NCI-H1092 treated with DMSO at 0.1 percent for 48 hours (cell line): ENCODE results near the gene PNPO.

Source experiments
- DNase-seq: peaks from one replicate; lab custom pipeline; 2025; lab: John Stamatoyannopoulos, UW

PNPO gene

DNA sequence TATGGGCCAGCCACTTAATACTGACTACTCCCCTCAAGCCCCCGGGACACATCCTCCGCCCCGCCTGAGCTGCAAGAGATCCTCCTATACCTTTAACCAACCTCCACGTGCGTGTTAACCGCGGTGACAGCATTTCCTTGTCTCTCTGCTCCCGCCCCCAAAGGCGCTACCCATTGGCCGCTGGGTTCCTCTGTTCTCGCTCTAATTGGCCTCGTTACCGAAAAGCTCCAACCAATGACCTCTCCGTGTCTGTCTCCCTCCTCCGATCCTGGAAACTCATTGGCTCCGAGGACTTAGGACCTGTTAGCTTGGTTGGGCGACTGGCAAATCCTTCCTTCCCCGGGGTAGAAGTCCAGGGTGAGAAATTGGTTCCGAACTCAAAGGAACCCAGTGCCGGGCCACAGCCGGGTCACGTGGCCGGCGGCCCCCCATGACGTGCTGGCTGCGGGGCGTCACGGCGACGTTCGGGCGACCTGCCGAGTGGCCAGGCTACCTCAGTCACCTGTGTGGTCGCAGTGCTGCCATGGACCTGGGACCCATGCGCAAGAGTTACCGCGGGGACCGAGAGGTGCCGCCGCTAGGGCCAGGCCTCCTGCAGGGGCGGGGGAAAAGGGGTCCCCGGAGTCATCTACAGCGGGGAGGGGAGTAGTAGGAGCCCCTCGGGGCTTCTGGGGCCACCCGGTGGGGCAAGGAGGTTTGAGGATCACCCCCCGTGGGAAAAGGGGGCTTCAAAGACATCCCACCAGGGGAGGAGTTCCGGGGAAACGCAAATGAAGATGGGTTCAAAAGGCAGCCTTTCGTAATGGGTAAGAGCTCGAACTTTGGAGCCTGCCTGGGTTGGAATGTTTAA lies at the start of gene PNPO:
PNPO (plus strand) TSS at position 326 of the 850 bp plus-strand sequence; CDS start at position 431, 105 bp downstream.
- peak; percentile 98 for DNase-seq

DNA sequence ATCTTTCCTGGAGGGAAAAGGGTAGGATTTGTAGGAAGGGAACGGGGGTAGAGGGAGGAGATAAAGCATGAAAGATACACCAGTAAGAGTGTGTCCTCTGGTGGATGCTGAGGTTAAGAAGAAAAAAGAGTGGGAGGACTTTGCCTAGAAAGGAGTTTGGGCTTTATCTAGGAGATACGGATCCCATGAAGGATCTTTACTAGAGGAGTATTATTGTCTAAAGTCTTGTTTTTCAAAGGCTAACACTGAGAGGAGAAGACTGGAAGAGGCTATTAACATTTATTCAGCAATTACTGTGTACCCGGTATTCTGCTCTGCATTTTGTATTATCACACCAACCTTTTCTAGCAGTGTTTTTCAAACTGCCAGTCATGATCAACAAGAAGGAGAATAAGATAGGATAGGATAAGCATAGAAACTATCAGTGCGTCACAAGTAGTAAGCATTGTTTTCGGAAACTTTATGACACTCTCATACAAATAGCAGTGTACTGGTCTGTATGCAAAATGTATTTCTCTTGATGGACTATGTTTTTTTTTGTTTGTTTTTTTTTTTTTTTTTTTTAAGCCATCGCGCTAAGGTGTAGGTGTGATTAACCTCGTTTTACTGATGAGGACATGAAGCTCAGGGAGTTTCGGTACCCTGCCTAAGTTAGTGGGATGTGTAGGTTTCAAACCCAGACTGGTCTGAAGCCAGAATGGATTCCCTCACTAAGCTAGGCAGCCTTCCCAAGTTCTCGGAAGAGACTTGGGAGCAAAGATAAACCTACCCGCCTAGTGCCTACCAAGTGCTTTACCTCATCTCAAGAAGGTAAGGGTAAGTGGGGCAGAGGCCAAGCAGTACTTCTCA lies 46.6 kb upstream of the PNPO start:
- DNase-seq, result no peak

DNA sequence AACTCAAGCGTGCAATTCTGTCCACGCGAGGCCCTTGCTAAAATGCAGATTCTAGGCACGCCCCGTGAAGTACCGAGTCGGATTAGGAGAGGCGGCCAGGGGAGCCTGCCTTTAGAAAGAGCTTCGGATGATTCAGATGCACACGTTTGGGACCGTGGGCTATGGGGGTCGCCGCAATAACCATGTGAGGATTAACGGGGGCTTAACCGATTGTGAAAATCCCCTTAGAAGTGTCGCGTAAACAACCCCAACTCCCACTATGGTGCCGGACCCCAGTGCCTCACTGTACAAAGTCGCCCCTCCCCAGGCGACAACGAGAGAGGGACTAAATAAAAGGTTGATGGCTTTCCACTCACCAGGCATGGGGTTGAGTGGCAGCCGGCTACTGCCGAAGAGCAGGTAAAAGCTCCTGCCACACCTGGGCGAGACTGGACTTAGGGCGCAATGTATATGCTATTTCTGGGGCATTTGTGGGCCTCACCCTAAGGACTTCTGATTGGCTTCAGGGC lies 46.0 kb upstream of the PNPO start:
- no peak for DNase-seq

DNA sequence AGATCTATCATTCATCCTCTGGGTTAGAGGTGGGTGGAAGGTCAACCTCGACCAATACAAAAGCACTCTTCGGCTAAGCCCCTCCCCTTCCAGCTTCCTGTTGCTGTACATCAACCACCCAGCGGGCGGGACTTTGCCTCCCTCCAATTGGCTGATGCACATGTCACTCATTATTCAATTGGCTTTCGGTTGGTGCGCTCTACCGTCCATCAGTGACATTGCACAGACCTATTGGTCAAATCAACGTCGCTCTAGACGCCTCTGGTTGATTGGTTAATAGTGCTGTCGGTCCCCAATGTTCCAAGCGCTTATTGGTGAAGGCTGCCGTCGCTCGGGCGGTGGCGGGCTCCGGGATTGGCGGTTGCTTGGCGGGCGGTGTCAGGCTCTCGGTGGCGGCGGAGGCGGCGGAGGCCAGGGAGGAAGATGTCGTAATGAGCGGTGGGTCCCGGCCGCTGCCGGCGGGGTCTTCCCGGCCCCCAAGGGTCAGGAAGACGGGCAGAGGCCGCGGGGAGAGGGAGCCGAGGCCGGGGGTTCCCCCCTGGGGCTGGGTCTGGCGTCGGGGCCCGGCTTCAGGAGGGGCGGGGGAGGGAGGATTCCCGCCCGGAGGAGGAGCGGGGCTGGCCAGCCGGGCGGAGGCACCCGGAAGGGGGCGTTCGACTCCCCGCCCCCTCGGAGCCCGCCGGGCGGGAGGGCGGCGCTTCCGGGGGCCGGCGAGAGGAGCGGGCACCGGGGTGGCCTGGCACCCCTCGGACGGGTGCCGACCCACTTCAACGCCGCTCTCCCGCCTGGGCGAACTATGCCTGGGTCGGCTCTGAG lies 45.3 kb upstream of the PNPO start, which contains the start of gene SP2:
SP2 (plus strand) TSS at position 381 of the 816 bp plus-strand sequence; CDS start at position 432, 51 bp downstream.
- DNase-seq, result peak; percentile 100

DNA sequence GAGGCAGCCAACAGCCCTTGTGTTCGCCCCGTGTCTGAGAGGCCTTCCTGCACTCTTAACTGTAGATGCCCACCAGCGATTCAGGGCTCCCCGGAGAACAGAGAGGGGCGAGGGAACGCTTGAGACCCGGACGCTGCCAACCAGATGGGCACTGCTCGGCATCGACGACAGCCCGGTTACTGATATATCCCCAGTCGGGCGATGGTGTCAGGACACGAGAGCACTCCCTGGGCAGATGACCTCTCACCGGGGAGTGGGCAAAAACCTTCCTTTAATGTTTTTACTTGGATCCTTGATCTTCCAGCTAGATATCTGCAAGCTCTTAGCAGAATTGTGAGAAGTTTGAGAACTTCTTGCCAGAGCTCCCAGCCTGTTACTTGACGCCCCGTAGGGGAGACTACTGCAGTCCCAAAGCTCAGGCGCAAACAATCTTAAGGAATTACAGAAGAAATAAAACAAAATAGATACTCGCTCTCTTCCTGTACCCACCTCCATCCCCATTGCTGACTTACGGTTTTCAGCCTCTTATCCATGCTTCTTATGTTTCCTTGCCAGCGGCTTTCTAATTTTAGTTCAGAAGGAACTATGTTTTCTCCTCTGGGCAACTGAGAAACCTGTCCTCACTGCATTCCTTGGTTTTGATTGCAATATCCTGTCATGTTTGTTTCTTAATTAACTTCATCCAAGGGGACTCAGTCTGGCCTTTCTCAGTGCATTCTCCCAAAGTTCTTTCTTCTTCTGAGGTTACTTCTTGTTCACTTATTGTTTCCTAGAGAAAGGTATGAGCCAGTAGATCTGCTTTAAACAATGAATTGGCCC lies 44.5 kb upstream of the PNPO start:
- peak; percentile 75 for DNase-seq

DNA sequence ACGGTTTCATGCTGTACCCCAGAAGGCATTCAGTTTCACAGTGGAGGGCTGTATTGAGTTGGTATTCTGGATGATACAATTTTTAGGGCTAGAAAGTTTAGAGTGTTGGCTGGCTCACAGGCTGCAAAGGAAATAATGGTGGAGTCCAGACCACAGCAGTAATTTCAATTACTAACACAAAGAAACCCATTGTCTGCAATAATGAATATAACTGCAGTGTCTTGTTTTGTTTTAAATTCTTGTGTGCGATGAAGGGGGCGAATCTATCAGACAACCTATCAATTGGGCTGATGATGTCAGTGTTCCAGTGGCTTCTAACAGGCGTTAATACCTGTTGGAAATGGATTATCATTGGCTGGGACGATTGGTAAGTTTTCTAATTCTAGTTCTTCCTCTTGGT lies 43.8 kb upstream of the PNPO start:
- DNase-seq, result no peak

DNA sequence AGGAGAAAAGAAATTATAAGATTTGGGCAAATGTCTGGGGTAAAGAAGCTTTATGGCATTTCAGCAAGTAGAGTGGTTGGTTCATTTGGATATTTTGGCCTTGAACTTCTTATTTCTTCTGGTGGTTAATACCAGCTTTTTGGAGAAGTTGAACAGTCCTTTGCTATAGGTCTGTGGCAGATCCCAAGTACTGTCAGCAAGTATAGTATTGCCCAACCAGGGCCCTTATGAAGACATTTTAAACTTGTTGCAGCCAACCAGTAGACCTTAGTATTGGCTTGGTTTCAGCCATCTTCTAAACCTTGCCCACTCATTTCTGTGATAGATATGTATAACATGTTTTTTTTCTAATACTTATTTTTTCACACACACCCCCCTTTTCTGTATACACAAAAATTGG lies 43.1 kb upstream of the PNPO start:
- no peak for DNase-seq

DNA sequence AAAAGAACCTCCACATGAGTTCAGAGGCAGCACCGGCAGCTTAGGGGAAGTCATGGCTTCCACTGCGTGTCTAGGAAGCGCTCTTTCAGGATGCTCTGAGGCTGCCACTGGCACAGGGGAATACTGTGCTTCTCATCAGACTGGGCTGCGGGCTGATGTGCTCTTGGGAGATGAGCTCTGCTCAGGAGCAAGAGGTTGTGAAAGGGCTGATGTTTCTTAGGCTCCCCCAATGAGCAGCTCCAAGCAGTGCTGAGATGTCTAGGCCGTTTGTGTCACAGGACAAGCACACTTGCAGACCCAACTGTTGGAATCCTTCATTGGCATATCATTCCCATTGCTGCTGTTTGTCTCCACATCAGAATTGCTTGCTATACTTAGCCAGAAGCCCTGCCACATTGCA lies 41.7 kb upstream of the PNPO start:
- DNase-seq, result no peak

DNA sequence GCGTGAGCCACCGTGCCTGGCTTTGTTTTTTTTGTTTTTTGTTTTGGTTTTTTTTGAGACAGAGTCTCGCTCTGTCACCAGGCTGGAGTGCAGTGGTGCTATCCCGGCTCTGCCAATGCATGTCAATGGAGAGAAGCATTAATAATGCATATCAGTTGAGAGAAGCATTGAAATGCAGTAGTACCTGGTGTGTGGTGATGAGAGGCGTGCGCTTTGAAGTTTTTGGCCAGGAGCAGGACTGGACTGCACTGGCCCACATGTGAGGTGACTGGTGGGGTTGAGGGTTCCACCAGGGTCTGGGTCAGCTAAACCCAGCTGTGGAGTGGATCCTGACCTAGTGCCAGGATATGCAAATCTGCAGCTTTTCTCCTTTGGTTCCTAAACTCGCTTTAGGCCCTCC lies 39.9 kb upstream of the PNPO start:
- DNase-seq, result no peak

DNA sequence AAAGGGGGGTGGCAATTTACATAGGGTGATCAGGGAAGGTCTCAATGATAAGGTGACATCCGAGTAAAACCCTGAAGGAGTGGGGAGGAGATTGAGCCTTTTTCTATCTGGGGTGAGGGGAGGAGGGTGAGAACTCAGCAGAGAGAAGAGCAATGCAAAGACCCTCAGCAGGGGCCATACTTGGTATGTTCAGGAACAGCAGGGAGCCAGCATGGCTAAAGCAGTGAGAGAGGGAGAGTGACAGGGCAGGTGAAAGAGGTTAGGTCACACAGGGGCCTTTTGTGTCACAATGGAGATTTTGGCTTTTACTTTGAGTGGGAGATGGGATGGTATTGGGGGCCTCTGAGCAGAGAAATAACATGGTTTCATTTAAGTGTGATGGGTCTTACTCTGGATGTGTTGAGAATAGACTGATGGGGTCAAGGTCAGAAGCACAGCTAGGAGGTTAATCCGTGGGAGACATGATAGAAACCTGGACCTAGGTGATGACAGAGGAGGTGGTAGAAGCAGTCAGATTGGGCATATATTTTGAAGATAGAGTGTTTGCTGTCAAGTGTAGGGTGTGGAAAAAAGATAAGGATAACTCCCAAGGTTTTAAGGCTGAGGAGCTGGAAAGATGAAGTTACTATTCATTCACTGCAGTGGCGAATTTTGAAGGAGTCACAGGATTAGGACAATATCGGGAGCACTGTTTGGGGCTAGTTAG lies 39.2 kb upstream of the PNPO start:
- DNase-seq, result no peak

DNA sequence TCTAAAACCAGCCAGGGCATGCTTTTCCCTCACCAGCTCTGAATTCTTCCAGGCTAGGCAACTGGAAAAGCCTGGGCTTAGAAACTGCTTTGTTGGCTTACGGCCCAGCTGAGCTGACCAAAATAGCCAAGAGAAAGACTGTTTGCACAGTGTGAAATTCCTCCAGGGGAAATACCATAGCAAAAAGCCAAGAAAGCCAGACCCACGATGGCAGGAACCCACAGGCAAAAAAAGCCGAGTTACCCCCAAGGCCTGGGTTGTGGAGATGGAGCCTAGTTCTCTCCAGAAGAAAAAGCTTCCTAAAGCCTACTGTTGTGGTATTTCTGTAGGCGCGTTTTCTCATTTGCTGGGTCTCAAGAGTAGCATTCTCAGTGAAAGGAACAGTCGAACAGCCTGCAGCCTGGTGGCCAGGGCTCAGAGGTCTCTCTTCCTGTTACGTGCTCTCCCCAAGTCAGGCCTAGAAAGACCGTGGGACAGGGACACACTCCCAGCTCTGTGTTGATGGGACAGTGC lies 36.1 kb upstream of the PNPO start:
- DNase-seq, result no peak

DNA sequence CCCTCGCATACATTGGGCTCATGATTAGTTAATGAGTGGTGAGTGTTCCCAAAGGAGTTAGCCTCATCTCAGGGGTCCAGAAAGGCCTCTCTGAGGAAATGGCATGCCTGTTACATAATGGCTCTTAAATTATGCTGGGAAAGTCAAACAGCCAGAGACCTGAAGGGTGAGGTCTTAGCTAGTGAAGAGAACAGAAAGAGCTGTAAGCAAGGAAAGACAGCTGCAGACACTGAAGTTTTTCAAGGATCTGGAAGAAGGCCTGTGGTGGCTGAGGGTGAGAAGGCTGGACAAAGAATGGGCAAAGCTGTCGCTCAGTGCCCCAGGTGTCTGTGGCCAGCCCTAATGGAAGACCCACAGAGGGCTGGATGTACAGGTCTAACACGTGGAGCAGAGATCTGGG lies 34.9 kb upstream of the PNPO start:
- no peak for DNase-seq

DNA sequence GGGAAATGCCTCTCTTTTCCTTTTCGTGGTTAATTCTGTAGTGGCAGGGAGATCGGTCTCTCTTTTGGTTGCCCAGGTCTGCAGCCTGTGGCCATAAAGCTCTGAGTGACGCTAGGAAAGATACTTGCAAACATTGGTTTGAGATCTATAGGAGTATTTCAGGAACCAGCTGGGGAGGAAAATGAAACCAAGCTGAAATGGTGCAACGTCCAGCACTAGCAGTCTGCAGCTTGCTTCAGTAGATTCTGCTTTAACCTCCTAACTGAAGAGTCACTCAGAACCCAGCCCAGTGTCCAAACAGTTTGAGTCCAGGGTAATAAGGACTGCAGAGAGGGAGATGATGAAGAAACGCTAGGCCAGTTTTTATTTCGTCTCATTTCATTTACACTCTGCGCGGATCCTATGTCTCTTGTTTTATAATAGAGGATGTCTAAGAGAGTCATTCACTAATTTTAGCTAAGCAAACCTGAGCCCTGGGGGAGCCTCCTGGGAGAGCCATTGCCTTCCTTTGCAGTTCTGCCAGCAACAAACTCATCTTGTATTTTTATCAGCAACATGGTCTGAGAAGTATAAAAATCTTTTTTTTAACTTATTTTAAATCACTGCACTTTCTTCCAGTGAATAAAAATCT lies 33.3 kb upstream of the PNPO start:
- DNase-seq, result no peak

DNA sequence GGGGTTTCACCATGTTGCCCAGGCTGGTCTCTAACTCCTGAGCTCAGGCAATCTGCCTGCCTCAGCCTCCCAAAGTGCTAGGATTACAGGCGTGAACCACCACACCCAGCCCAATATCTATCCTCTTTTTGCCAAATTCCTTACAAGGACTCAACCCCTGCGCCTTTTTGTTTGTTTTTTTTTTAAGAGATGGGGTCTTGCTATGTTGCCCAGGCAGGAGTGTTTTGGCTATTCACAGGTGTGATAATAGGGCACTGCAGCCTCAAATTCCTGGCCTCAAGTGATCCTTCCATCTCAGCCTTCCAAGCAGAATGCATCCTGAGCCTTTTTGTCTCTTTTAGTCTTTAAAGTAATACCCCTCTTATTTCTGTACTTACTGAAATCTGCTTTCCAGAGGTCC lies 28.3 kb upstream of the PNPO start:
- DNase-seq, result no peak

DNA sequence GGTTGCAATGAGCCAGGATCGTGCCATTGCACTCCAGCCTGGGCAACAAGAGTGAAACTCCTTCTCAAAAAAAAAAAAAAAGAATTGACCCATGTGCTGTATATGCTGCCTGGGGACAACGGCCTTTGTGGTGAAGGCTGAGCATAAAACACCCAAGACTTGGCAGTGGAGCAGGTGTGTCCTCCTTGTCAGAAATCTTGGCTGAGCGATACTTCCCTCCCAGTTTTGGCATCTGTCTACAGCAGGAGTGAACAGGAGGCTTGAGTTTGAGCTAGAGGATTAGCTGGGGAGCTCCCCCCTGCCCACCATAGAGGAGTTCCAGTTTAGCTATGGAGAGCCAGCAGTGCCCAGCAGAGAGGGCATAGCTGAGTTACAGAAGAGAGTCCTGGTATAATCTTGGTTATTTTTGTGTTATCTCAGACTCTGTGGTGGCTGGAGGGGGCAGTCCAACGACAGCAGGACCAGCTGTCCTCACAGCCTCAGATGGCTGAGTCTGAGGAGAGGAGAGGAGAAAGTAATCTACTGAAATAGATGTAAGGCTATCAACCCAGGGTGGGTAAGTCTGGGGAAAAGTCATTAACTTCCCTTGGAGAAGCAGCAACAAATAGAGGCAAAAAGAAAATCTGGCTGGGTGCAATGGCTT lies 26.9 kb upstream of the PNPO start:
- no peak for DNase-seq

DNA sequence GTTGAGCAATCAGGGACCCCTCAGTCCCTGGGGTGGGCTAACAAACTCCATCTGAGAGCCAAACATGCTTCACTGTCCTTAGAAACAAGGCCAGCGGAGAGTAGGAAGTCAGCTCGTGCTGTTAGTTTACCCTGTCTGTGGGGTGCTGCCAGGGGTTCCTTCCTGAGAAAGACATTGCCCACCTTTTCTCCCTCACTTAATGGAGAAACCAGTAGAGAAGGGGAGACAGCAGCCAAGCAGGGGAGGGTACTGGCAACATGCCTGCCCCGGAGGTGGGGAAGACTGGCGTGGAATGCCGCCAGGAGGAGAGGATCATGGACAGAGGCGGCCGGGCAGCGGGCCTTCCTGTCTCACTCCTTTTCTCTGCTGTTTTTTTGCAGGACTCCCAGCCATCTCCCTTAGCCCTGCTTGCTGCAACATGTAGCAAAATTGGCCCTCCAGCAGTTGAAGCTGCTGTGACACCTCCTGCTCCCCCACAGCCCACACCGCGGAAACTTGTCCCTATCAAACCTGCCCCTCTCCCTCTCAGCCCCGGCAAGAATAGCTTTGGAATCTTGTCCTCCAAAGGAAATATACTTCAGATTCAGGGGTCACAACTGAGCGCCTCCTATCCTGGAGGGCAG lies 25.5 kb upstream of the PNPO start:
- DNase-seq, result no peak

DNA sequence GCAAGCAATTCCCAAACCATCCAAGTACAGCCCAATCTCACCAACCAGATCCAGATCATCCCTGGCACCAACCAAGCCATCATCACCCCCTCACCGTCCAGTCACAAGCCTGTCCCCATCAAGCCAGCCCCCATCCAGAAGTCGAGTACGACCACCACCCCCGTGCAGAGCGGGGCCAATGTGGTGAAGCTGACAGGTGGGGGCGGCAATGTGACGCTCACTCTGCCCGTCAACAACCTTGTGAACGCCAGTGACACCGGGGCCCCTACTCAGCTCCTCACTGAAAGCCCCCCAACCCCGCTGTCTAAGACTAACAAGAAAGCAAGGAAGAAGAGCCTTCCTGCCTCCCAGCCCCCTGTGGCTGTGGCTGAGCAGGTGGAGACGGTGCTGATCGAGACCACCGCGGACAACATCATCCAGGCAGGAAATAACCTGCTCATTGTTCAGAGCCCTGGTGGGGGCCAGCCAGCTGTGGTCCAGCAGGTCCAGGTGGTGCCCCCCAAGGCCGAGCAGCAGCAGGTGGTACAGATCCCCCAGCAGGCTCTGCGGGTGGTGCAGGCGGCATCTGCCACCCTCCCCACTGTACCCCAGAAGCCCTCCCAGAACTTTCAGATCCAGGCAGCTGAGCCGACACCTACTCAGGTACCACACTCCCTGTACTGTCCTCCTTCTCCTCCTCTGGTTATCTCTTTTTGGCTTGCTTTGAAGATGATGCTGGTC lies 24.7 kb upstream of the PNPO start:
- no peak for DNase-seq

DNA sequence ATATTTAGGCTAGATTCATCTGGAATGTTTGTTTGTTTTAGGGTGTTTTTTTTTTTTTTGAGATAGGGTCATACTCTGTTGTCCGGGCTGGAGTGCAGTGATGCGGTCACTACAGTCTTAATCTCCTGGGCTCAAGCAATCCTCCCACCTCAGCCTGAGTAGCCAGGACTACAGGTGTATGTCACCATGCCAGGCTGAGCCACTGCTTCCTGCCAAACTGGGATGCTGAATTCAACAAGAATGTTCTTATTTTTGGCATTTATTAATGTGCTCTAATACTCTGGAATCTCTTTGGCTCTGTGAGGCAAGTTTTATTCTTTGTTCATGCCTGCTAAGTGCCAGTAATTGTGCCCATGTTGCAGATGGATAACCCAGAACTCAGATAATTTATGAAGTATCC lies 23.8 kb upstream of the PNPO start:
- no peak for DNase-seq
